ENCODE data around the gene RAB25. TPM values are rescaled to one million over a fixed set of nuclear protein-coding genes. Genes with fewer than 3 reads are reported as not detected.
"Not testable (repeated sequence)": the region's sequence is repeated elsewhere in the genome, so short reads cannot be mapped to it uniquely, and the experiment has no call there.

RAB25 gene
- total RNA-seq, 1 donor from 2014 or later = 52.1 TPM

DNA sequence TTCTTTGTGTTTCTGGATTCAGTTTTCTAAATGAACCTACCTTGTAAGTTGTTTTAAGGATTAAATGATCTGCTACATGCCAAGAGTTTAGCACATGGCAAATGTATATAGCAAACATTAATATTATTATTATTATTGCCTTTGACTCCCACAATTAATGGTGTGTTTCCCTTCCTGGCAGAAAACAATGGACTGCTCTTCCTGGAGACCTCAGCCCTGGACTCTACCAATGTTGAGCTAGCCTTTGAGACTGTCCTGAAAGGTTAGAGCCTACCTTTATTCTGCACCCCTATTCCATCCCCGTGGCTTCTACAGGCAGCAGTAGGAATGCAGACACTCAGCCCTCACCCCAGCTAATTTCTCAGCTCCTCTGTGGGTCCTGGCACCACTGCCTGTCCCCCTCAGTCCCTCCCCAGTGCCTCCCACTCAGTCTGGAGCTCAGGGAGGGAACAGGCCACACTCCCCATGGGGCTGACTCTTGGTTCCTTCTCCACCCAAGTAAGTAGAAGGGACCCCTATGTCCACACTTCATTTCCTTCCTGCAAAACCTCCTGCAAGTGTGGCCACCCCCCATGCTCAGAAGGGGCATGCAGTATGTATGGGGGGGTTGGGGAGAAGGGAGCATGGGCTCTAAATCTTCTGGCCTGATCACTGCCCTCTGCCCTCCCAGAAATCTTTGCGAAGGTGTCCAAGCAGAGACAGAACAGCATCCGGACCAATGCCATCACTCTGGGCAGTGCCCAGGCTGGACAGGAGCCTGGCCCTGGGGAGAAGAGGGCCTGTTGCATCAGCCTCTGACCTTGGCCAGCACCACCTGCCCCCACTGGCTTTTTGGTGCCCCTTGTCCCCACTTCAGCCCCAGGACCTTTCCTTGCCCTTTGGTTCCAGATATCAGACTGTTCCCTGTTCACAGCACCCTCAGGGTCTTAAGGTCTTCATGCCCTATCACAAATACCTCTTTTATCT is 8.8 kb downstream of the RAB25 start:
- no peaks in the 10 kb centered on the region for H3K27me3 ChIP-seq
- intact Hi-C loops (cut with DNase I) = no loop called here

DNA sequence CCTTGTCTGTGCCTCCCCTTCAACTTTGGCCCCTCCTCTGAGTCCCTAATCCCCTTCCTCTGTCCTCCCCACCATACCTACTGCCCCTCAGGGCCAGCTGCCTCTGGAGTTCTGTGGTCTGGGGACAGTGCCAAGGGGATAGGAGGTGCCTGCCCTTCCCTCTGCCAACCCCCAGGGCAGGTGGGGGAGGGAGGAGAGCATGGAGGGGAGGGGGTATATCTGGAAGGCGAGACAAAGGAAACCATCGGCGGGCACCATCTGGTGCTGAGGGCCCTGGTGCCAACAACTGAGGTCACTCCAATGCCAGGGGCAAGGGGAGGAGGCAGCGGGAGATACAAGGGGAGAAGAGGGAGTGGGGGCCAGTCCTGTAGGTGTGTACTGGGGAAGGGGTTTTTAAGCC is 9.6 kb downstream of the RAB25 start:
- Histone ChIP-seq H3K36me3 (no peaks in the 10 kb centered on the region), H3K27ac (no peak overlapping the region), H3K27me3 (no peaks in the 10 kb centered on the region), H3K9me3 (no peaks in the 10 kb centered on the region), H3K4me1 (peaks cover 3% of the 10 kb centered on the region), H3K4me3 (no peak overlapping the region)
- no peak for TF ChIP-seq POLR2A (IDR thresholded peaks at IDR 0.05)
- no peak for TF ChIP-seq POLR2AphosphoS5 (IDR thresholded peaks at IDR 0.05; ENCODE audit: insufficient read depth in 1 of 2, low read depth in 1 of 2)
- TF ChIP-seq, protein P1, sequence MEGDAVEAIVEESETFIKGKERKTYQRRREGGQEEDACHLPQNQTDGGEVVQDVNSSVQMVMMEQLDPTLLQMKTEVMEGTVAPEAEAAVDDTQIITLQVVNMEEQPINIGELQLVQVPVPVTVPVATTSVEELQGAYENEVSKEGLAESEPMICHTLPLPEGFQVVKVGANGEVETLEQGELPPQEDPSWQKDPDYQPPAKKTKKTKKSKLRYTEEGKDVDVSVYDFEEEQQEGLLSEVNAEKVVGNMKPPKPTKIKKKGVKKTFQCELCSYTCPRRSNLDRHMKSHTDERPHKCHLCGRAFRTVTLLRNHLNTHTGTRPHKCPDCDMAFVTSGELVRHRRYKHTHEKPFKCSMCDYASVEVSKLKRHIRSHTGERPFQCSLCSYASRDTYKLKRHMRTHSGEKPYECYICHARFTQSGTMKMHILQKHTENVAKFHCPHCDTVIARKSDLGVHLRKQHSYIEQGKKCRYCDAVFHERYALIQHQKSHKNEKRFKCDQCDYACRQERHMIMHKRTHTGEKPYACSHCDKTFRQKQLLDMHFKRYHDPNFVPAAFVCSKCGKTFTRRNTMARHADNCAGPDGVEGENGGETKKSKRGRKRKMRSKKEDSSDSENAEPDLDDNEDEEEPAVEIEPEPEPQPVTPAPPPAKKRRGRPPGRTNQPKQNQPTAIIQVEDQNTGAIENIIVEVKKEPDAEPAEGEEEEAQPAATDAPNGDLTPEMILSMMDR (IDR thresholded peaks at IDR 0.05) = no peak
- intact Hi-C loops (cut with DNase I) = no loop called here
- DNase-seq (ENCODE audit: extremely low spot score in 2 of 2) = no peak

More for the DNA sequence above, 8.8 kb downstream of the RAB25 start:
- no peaks in the 10 kb centered on the region for H3K9me3 ChIP-seq
- DNase-seq (ENCODE audit: extremely low spot score in 2 of 2) = no peak
- no peaks in the 10 kb centered on the region for H3K4me1 ChIP-seq
- H3K27ac ChIP-seq = no peak overlapping the region
- H3K4me3 ChIP-seq = no peak overlapping the region
- no peaks in the 10 kb centered on the region for H3K36me3 ChIP-seq
- TF ChIP-seq POLR2AphosphoS5 (IDR thresholded peaks at IDR 0.05; ENCODE audit: insufficient read depth in 1 of 2, low read depth in 1 of 2) (no peak), POLR2A (IDR thresholded peaks at IDR 0.05) (no peak)
- TF ChIP-seq, protein P1 (IDR thresholded peaks at IDR 0.05) = no peak

DNA sequence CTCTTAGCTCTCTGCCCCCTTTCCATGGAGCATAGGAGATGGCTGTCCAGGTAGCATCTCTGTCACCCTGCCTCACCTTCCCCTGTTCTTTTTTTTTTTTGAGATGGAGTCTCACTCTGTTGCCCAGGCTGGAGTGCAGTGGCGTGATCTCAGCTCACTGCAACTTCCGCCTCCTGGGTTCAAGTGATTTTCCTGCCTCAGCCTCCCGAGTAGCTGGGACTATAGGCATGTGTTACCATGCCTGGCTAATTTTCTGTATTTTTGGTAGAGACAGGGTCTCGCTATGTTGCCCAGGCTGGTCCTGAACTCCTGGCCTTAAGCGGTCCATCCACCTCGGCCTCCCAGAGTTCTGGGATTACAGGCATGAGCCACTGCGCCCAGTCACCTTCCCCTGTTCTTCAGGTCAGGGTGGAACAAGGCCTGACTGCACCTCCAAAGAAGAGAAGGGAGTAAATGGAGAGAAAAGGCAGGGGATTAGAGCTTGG is 10.4 kb downstream of the RAB25 start:
- intact Hi-C loops (cut with DNase I) = not testable (repeated sequence)

DNA sequence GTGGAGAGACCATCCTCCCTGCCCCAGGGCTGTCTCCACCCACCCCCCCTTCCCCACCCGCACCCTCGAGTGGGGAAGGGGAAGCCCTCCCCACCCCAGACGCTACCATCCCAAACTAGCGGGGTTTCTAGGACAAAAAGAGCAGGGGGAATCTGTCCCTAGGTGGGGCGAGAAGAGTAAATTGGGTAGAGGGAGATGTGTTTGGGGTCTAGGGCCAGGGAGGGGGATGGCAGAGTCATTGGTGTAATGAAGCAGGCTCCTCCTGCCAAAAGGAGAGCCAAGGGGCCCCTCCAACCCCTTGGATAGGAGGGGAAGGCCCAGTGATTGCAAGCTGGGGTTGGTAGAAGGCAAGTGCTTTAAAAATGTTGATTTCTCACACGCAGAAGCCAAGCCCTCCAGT is 11.3 kb downstream of the RAB25 start:
- no peaks in the 10 kb centered on the region for H3K36me3 ChIP-seq
- intact Hi-C loops (cut with DNase I) = no loop called here
- no peak for DNase-seq (ENCODE audit: extremely low spot score in 2 of 2)
- no peaks in the 10 kb centered on the region for H3K9me3 ChIP-seq
- no peak for TF ChIP-seq POLR2AphosphoS5 (IDR thresholded peaks at IDR 0.05; ENCODE audit: insufficient read depth in 1 of 2, low read depth in 1 of 2)
- TF ChIP-seq, protein P1 (IDR thresholded peaks at IDR 0.05) = no peak
- TF ChIP-seq POLR2A (IDR thresholded peaks at IDR 0.05) = no peak
- H3K27ac ChIP-seq = no peak overlapping the region
- H3K4me3 ChIP-seq = no peak overlapping the region
- H3K4me1 ChIP-seq = peaks cover 13% of the 10 kb centered on the region
- no peaks in the 10 kb centered on the region for H3K27me3 ChIP-seq

More for the DNA sequence above, 10.4 kb downstream of the RAB25 start:
- not testable (repeated sequence) for H3K36me3 ChIP-seq; H3K27ac ChIP-seq; H3K9me3 ChIP-seq; H3K27me3 ChIP-seq; H3K4me3 ChIP-seq; DNase-seq (ENCODE audit: extremely low spot score in 2 of 2)
- peaks cover 11% of the 10 kb centered on the region for H3K4me1 ChIP-seq

DNA sequence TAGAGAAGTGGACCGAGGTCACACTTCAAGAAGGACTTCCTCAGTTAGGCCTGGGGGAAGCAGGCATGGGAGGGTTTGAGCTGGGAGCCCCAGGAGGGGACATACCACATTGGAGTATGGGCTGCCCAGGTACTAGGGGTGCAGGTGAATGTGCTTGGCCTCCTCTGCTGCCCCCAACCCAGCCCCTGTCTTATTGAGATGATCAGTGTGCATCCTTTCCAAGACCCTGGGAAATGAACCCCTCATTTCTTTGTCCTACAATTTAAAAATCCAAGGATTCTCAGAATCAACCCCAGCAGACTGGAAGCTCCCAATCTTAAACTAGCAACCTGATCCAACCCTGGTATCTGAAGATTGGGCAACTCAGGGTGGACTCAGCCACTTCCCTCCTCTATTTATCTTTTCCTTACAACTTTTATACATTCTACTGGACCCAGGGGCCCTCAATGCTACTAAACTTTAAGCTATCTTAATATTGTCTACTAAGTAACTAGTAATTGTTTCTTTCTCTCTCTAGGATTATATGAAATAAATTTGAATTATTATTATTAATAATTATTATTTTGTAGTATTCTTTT is 12.2 kb downstream of the RAB25 start:
- Histone ChIP-seq H3K27me3 (no peaks in the 10 kb centered on the region), H3K4me1 (peaks cover 13% of the 10 kb centered on the region), H3K27ac (no peak overlapping the region), H3K9me3 (no peaks in the 10 kb centered on the region), H3K36me3 (no peaks in the 10 kb centered on the region), H3K4me3 (no peak overlapping the region)
- intact Hi-C loops (cut with DNase I) = no loop called here
- no peak for TF ChIP-seq POLR2A (IDR thresholded peaks at IDR 0.05)
- TF ChIP-seq, protein P1 (IDR thresholded peaks at IDR 0.05) = no peak
- TF ChIP-seq POLR2AphosphoS5 (IDR thresholded peaks at IDR 0.05; ENCODE audit: insufficient read depth in 1 of 2, low read depth in 1 of 2) = no peak
- no peak for DNase-seq (ENCODE audit: extremely low spot score in 2 of 2)
